HEK293 (cell line): Measurements from ENCODE around the gene CDH26.
A peak's percentile ranks its signal among the peaks of the same experiment; 100 is the strongest.

Source experiments
- CTCF ChIA-PET: fragments of 350-600 bp; formaldehyde crosslinking; extraction: SDS; loops from one replicate; lab custom pipeline; 2021; ENCODE audit warnings: antibody characterized with exemption; lab: Yijun Ruan, JAX
- POLR2A ChIA-PET: fragments of 300-600 bp; formaldehyde crosslinking; extraction: SDS; loops from one replicate; lab custom pipeline; 2020; ENCODE audit warnings: antibody characterized with exemption, inconsistent platforms; lab: Yijun Ruan, JAX
- H3K27ac ChIP-seq: fragments of 200-500 bp; sonication (Bioruptor generic); 2 replicates; pipeline ENCODE4 v1.5.1; 2014; ENCODE audit warnings: low read depth, low read length, control low read depth, inconsistent platforms; ENCODE audit errors: extremely low read depth
- H3K36me3 ChIP-seq, 2 experiments: fragments of 200-500 bp in 1 of 2; sonication (Bioruptor generic) in 1 of 2; 1 replicate in 1 of 2; 2 replicates in 1 of 2; pipeline ENCODE4 v1.5.1; 2014 to 2017; ENCODE audit warnings: inconsistent platforms in 2 of 2, low read length in 2 of 2; ENCODE audit not compliant: control insufficient read depth in 2 of 2, insufficient read depth in 1 of 2
- H3K4me1 ChIP-seq: fragments of 200-500 bp; sonication (Bioruptor generic); 2 replicates; pipeline ENCODE4 v1.5.1; 2014; ENCODE audit warnings: mild to moderate bottlenecking, low read length, inconsistent platforms; ENCODE audit not compliant: control insufficient read depth, insufficient read depth
- H3K4me3 ChIP-seq: 2 replicates; pipeline ENCODE4 v1.5.1; 2011; ENCODE audit warnings: low read depth, mild to moderate bottlenecking, control low read depth, low read length, moderate library complexity
- H3K9me3 ChIP-seq: fragments of 200-500 bp; sonication (Bioruptor generic); 2 replicates; pipeline ENCODE4 v1.5.1; 2014; ENCODE audit warnings: low read depth, low read length, inconsistent platforms; ENCODE audit not compliant: control insufficient read depth, insufficient read depth
- GLIS2 ChIP-seq: fragments of 450-650 bp; formaldehyde crosslinking; IDR thresholded peaks from 2 replicates; pipeline ENCODE4 v1.5.1; 2016; ENCODE audit warnings: missing biosample characterization, missing genetic modification characterization
- HOXD13 ChIP-seq: sonication (generic); formaldehyde crosslinking; IDR thresholded peaks from 2 replicates; pipeline ENCODE4 v1.8.0; 2022; ENCODE audit warnings: missing genetic modification reagents, borderline replicate concordance
- RBAK ChIP-seq: fragments of 450-650 bp; formaldehyde crosslinking; IDR thresholded peaks from 2 replicates; pipeline ENCODE4 v1.5.1; 2016; ENCODE audit warnings: missing biosample characterization, missing genetic modification characterization
- ZBTB20 ChIP-seq: fragments of 450-650 bp; formaldehyde crosslinking; IDR thresholded peaks from 2 replicates; pipeline ENCODE4 v1.5.1; 2016; ENCODE audit warnings: missing biosample characterization, missing genetic modification characterization
- ZFP41 ChIP-seq: fragments of 450-650 bp; formaldehyde crosslinking; IDR thresholded peaks from 2 replicates; pipeline ENCODE4 v1.5.1; 2016; ENCODE audit warnings: missing biosample characterization, missing genetic modification characterization, borderline replicate concordance
- ZIC2 ChIP-seq: fragments of 450-650 bp; formaldehyde crosslinking; IDR thresholded peaks from 2 replicates; pipeline ENCODE4 v1.5.1; 2016; ENCODE audit warnings: missing biosample characterization, missing genetic modification characterization
- ZNF16 ChIP-seq: fragments of 450-650 bp; formaldehyde crosslinking; IDR thresholded peaks from 2 replicates; pipeline ENCODE4 v1.5.1; 2016; ENCODE audit warnings: low read depth, missing biosample characterization, missing genetic modification characterization
- ZNF19 ChIP-seq: fragments of 450-650 bp; formaldehyde crosslinking; IDR thresholded peaks from 2 replicates; pipeline ENCODE4; 2016; ENCODE audit warnings: missing biosample characterization, missing genetic modification characterization, low read depth
- ZNF266 ChIP-seq: fragments of 450-650 bp; formaldehyde crosslinking; IDR thresholded peaks from 2 replicates; pipeline ENCODE4 v1.5.1; 2016; ENCODE audit warnings: missing biosample characterization, missing genetic modification characterization, low read depth
- ZNF292 ChIP-seq: fragments of 450-650 bp; formaldehyde crosslinking; IDR thresholded peaks from 2 replicates; pipeline ENCODE4 v1.5.1; 2016; ENCODE audit warnings: low read depth, missing biosample characterization, missing genetic modification characterization, borderline replicate concordance
- ZNF341 ChIP-seq: fragments of 450-650 bp; formaldehyde crosslinking; IDR thresholded peaks from 2 replicates; pipeline ENCODE4; 2016; ENCODE audit warnings: low read depth, missing biosample characterization, missing genetic modification characterization
- ZNF404 ChIP-seq: fragments of 450-650 bp; formaldehyde crosslinking; IDR thresholded peaks from 2 replicates; pipeline ENCODE4 v1.5.1; 2017; ENCODE audit warnings: missing biosample characterization, missing genetic modification characterization
- ZNF473 ChIP-seq: fragments of 450-650 bp; formaldehyde crosslinking; IDR thresholded peaks from 2 replicates; pipeline ENCODE4 v1.5.1; 2017; ENCODE audit warnings: missing biosample characterization, missing genetic modification characterization
- ZNF529 ChIP-seq: fragments of 450-650 bp; formaldehyde crosslinking; IDR thresholded peaks from 2 replicates; pipeline ENCODE4 v1.5.1; 2017; ENCODE audit warnings: missing genetic modification characterization, missing biosample characterization; ENCODE audit not compliant: insufficient replicate concordance
- ZNF585B ChIP-seq: fragments of 450-650 bp; formaldehyde crosslinking; IDR thresholded peaks from 2 replicates; pipeline ENCODE4 v1.5.1; 2016; ENCODE audit warnings: missing biosample characterization, missing genetic modification characterization
- ZNF658 ChIP-seq: fragments of 450-650 bp; formaldehyde crosslinking; IDR thresholded peaks from 2 replicates; pipeline ENCODE4; 2016; ENCODE audit warnings: missing biosample characterization, missing genetic modification characterization
- ZNF664 ChIP-seq: fragments of 450-650 bp; formaldehyde crosslinking; IDR thresholded peaks from 2 replicates; pipeline ENCODE4 v1.5.1; 2016; ENCODE audit warnings: missing biosample characterization, missing genetic modification characterization
- ZNF670 ChIP-seq: fragments of 450-650 bp; formaldehyde crosslinking; IDR thresholded peaks from 2 replicates; pipeline ENCODE4 v1.5.1; 2016; ENCODE audit warnings: missing biosample characterization, missing genetic modification characterization, low read depth
- ZNF704 ChIP-seq: fragments of 450-650 bp; formaldehyde crosslinking; IDR thresholded peaks from 2 replicates; pipeline ENCODE4 v1.5.1; 2016; ENCODE audit warnings: missing biosample characterization, missing genetic modification characterization
- ZXDB ChIP-seq: fragments of 450-650 bp; formaldehyde crosslinking; IDR thresholded peaks from 2 replicates; pipeline ENCODE4 v1.5.1; 2016; ENCODE audit warnings: missing biosample characterization, missing genetic modification characterization
- TF ChIP-seq, protein P1 (sequence below): fragments of 450-650 bp; formaldehyde crosslinking; IDR thresholded peaks from 2 replicates; pipeline ENCODE4 v1.5.1; 2016; ENCODE audit warnings: missing biosample characterization, missing genetic modification characterization
- TF ChIP-seq, protein P2 (sequence below): fragments of 450-650 bp; formaldehyde crosslinking; IDR thresholded peaks from 2 replicates; pipeline ENCODE4 v1.5.1; 2017; ENCODE audit warnings: missing biosample characterization, missing genetic modification characterization
- TF ChIP-seq, protein P3 (sequence below): fragments of 450-650 bp; formaldehyde crosslinking; IDR thresholded peaks from 2 replicates; pipeline ENCODE4 v1.5.1; 2016; ENCODE audit warnings: missing biosample characterization, missing genetic modification characterization
- TF ChIP-seq, protein P4 (sequence below): fragments of 450-650 bp; IDR thresholded peaks from 2 replicates; pipeline ENCODE4 v1.5.1; 2018; ENCODE audit warnings: missing biosample characterization, missing genetic modification characterization

The CDH26 gene

GRCh38 chr20:60036346-60036745 is 78.1 kb downstream of the CDH26 start:
- Histone ChIP-seq H3K36me3 (no peaks in the 10 kb centered on the region), H3K27ac (no peak overlapping the region), H3K4me3 (no peak overlapping the region), H3K9me3 (no peaks in the 10 kb centered on the region), H3K4me1 (no peaks in the 10 kb centered on the region)
- ChIA-PET POLR2A (no interaction called here), CTCF (interaction anchor here (0.7 to 0.9 kb wide), 2 partner anchors 101 to 1369 kb away, joined by 3 to 7 read pairs; no protein-coding TSS in a partner anchor)
- TF ChIP-seq ZNF292 (no peak), ZNF473 (tag by site-specific recombination) (no peak), ZNF704 (tag by site-specific recombination) (no peak), ZNF585B (tag by site-specific recombination) (no peak)
- TF ChIP-seq, protein P1, sequence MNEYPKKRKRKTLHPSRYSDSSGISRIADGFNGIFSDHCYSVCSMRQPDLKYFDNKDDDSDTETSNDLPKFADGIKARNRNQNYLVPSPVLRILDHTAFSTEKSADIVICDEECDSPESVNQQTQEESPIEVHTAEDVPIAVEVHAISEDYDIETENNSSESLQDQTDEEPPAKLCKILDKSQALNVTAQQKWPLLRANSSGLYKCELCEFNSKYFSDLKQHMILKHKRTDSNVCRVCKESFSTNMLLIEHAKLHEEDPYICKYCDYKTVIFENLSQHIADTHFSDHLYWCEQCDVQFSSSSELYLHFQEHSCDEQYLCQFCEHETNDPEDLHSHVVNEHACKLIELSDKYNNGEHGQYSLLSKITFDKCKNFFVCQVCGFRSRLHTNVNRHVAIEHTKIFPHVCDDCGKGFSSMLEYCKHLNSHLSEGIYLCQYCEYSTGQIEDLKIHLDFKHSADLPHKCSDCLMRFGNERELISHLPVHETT (tag by site-specific recombination) = no peak
- TF ChIP-seq, protein P2, sequence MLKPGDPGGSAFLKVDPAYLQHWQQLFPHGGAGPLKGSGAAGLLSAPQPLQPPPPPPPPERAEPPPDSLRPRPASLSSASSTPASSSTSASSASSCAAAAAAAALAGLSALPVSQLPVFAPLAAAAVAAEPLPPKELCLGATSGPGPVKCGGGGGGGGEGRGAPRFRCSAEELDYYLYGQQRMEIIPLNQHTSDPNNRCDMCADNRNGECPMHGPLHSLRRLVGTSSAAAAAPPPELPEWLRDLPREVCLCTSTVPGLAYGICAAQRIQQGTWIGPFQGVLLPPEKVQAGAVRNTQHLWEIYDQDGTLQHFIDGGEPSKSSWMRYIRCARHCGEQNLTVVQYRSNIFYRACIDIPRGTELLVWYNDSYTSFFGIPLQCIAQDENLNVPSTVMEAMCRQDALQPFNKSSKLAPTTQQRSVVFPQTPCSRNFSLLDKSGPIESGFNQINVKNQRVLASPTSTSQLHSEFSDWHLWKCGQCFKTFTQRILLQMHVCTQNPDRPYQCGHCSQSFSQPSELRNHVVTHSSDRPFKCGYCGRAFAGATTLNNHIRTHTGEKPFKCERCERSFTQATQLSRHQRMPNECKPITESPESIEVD = no peak

DNA sequence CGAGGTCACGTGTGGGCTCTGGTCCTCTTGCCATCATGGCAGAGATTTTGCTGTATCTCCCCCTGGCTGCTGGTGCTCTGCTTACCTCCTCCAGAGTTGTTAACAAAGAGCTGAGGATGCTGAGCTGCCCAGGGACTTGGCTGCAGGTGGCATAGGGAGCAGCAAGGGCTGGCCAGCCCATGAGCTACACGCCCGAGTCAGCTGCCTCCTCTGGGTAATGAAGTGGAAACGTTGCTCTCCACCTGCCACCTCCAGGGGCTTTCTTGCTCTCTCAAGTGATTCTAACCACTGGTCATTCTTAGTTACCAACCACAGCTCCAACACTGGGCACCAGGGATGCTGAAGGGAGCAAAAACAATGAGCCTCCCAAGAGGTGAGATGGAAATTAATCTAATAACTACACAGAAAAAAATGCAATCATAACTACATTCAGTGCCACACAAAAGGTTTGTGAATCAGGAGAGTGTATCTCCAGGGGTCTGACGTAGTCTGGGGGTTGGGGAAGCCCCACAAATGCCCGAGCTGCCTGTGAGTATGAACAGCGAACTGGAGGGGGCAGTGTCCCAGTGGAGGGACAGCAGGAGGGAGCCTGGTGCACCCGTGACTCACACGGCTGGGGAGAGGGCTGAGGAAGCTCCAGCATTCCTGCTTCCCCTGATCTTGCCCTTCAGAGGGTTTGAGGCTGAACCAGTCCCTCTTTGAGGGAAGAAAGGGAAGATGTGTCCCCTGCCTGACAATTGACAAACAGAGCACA is 78.7 kb downstream of the CDH26 start:
- Histone ChIP-seq H3K9me3 (no peaks in the 10 kb centered on the region), H3K4me1 (no peaks in the 10 kb centered on the region), H3K4me3 (no peak overlapping the region), H3K36me3 (no peaks in the 10 kb centered on the region), H3K27ac (no peak overlapping the region)
- CTCF ChIA-PET = interaction anchor here (0.6 to 1.1 kb wide), 6 partner anchors 12 to 1369 kb away, joined by 3 to 7 read pairs (median 4); no protein-coding TSS in a partner anchor
- TF ChIP-seq ZXDB (tag by site-specific recombination) = no peak
- TF ChIP-seq ZNF341 (tag by site-specific recombination) = peak; percentile 73
- TF ChIP-seq ZIC2 (tag by site-specific recombination) = peak; percentile 59
- TF ChIP-seq GLIS2 (tag by site-specific recombination) = 0 out of 2 replicates have a peak, but pooled peaks have one; percentile 10
- POLR2A ChIA-PET = no interaction called here

DNA sequence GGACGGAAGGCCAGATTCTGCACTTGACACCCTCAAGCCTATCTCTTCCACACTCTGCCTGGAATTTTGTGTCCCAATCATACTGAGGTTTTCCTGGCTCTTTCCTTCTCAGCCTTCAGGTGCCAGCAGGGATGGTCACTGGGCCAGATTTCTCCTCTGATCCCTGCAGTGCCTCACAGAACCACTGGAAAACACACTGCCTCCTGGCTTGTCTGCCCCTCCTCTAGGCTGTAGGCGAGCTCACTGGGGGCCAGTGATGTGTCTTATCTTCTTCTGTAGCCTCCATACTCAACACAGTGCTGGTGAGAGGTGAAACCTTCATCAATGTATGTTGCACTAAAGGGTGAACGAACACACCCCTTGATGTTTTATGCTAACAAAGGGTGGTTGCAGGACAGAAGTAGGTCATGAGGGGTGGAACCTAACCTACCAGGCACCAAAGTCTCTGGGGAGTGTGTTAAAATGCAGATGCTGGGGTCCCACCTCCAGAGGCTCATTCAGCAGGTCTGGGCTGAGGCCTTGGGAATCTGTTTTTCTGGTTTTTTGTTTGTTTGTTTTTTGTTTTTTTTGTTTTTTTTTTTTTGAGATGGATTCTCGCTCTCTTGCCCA is 80.3 kb downstream of the CDH26 start:
- no peaks in the 10 kb centered on the region for H3K4me1 ChIP-seq
- no peak overlapping the region for H3K27ac ChIP-seq
- CTCF ChIA-PET = no interaction called here
- no peaks in the 10 kb centered on the region for H3K36me3 ChIP-seq
- no peak overlapping the region for H3K4me3 ChIP-seq
- H3K9me3 ChIP-seq = no peaks in the 10 kb centered on the region
- POLR2A ChIA-PET = no interaction called here
- TF ChIP-seq, protein P3, sequence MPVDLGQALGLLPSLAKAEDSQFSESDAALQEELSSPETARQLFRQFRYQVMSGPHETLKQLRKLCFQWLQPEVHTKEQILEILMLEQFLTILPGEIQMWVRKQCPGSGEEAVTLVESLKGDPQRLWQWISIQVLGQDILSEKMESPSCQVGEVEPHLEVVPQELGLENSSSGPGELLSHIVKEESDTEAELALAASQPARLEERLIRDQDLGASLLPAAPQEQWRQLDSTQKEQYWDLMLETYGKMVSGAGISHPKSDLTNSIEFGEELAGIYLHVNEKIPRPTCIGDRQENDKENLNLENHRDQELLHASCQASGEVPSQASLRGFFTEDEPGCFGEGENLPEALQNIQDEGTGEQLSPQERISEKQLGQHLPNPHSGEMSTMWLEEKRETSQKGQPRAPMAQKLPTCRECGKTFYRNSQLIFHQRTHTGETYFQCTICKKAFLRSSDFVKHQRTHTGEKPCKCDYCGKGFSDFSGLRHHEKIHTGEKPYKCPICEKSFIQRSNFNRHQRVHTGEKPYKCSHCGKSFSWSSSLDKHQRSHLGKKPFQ = no peak
- no peak for TF ChIP-seq ZNF658 (tag by site-specific recombination)
- TF ChIP-seq ZNF529 (tag by site-specific recombination) = no peak
- TF ChIP-seq ZBTB20 (tag by site-specific recombination) = no peak
- no peak for TF ChIP-seq ZNF664 (tag by site-specific recombination)
- no peak for TF ChIP-seq ZNF670 (tag by site-specific recombination)
- no peak for TF ChIP-seq ZNF16
- TF ChIP-seq ZFP41 (tag by site-specific recombination) = no peak
- no peak for TF ChIP-seq ZNF404 (tag by site-specific recombination)
- TF ChIP-seq, protein P4, sequence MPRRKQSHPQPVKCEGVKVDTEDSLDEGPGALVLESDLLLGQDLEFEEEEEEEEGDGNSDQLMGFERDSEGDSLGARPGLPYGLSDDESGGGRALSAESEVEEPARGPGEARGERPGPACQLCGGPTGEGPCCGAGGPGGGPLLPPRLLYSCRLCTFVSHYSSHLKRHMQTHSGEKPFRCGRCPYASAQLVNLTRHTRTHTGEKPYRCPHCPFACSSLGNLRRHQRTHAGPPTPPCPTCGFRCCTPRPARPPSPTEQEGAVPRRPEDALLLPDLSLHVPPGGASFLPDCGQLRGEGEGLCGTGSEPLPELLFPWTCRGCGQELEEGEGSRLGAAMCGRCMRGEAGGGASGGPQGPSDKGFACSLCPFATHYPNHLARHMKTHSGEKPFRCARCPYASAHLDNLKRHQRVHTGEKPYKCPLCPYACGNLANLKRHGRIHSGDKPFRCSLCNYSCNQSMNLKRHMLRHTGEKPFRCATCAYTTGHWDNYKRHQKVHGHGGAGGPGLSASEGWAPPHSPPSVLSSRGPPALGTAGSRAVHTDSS (tag by site-specific recombination) = no peak
- TF ChIP-seq RBAK = no peak
- TF ChIP-seq HOXD13 (CRISPR knock-in tag) = no peak
- no peak for TF ChIP-seq ZNF266 (tag by site-specific recombination)
- TF ChIP-seq ZNF19 (tag by site-specific recombination) = no peak
